HEK293 (cell line): ENCODE measurements around the gene ZFPM1.

ENCODE experiments used
- CTCF ChIA-PET: fragments of 350-600 bp; formaldehyde crosslinking; extraction: SDS; loops from one replicate; lab custom pipeline; 2021; ENCODE audit warnings: antibody characterized with exemption; lab: Yijun Ruan, JAX
- POLR2A ChIA-PET: fragments of 300-600 bp; formaldehyde crosslinking; extraction: SDS; loops from one replicate; lab custom pipeline; 2020; ENCODE audit warnings: antibody characterized with exemption, inconsistent platforms; lab: Yijun Ruan, JAX
- H3K27ac ChIP-seq: fragments of 200-500 bp; sonication (Bioruptor generic); 2 replicates; pipeline ENCODE4 v1.5.1; 2014; ENCODE audit warnings: low read depth, low read length, control low read depth, inconsistent platforms; ENCODE audit errors: extremely low read depth
- H3K36me3 ChIP-seq, 2 experiments: fragments of 200-500 bp in 1 of 2; sonication (Bioruptor generic) in 1 of 2; 1 replicate in 1 of 2; 2 replicates in 1 of 2; pipeline ENCODE4 v1.5.1; 2014 to 2017; ENCODE audit warnings: inconsistent platforms in 2 of 2, low read length in 2 of 2; ENCODE audit not compliant: control insufficient read depth in 2 of 2, insufficient read depth in 1 of 2
- H3K4me1 ChIP-seq: fragments of 200-500 bp; sonication (Bioruptor generic); 2 replicates; pipeline ENCODE4 v1.5.1; 2014; ENCODE audit warnings: mild to moderate bottlenecking, low read length, inconsistent platforms; ENCODE audit not compliant: control insufficient read depth, insufficient read depth
- H3K4me3 ChIP-seq: 2 replicates; pipeline ENCODE4 v1.5.1; 2011; ENCODE audit warnings: low read depth, mild to moderate bottlenecking, control low read depth, low read length, moderate library complexity
- H3K9me3 ChIP-seq: fragments of 200-500 bp; sonication (Bioruptor generic); 2 replicates; pipeline ENCODE4 v1.5.1; 2014; ENCODE audit warnings: low read depth, low read length, inconsistent platforms; ENCODE audit not compliant: control insufficient read depth, insufficient read depth
- ATF2 ChIP-seq: fragments of 450-650 bp; formaldehyde crosslinking; IDR thresholded peaks from 2 replicates; pipeline ENCODE4 v1.5.1; 2016; ENCODE audit warnings: missing biosample characterization, missing genetic modification characterization, low read depth
- CTCF ChIP-seq: fragments of 450-650 bp; formaldehyde crosslinking; IDR thresholded peaks from 2 replicates; pipeline ENCODE4 v1.5.1; 2016; ENCODE audit warnings: missing biosample characterization, missing genetic modification characterization
- GLI2 ChIP-seq: fragments of 450-650 bp; formaldehyde crosslinking; IDR thresholded peaks from 2 replicates; pipeline ENCODE4; 2017; ENCODE audit warnings: missing biosample characterization, missing genetic modification characterization, low read depth, borderline replicate concordance
- KLF10 ChIP-seq: fragments of 450-650 bp; IDR thresholded peaks from 2 replicates; pipeline ENCODE4 v1.5.1; 2018; ENCODE audit warnings: missing biosample characterization, mild to moderate bottlenecking, missing genetic modification characterization
- MEIS1 ChIP-seq: sonication (generic); formaldehyde crosslinking; IDR thresholded peaks from 2 replicates; pipeline ENCODE4 v1.8.1; 2022; ENCODE audit warnings: missing genetic modification reagents, mild to moderate bottlenecking, borderline replicate concordance
- MZF1 ChIP-seq: fragments of 450-650 bp; formaldehyde crosslinking; IDR thresholded peaks from 2 replicates; pipeline ENCODE4 v1.5.1; 2017; ENCODE audit warnings: missing biosample characterization, missing genetic modification characterization, borderline replicate concordance
- REPIN1 ChIP-seq: fragments of 450-650 bp; formaldehyde crosslinking; IDR thresholded peaks from 2 replicates; pipeline ENCODE4 v1.5.1; 2017; ENCODE audit warnings: missing biosample characterization, missing genetic modification characterization, low read depth
- REST ChIP-seq: fragments of 450-650 bp; formaldehyde crosslinking; IDR thresholded peaks from 2 replicates; pipeline ENCODE4 v1.5.1; 2016; ENCODE audit warnings: missing biosample characterization, missing genetic modification characterization
- SETDB1 ChIP-seq: IDR thresholded peaks from one replicate; pipeline ENCODE4 v1.6.1; 2017; ENCODE audit warnings: mild to moderate bottlenecking, low read length, moderate library complexity, mixed read lengths; ENCODE audit not compliant: insufficient read length
- TRIM28 ChIP-seq: IDR thresholded peaks from 2 replicates; pipeline ENCODE4 v1.6.1; 2011; ENCODE audit warnings: low read length, control low read depth, borderline replicate concordance
- ZBTB26 ChIP-seq: fragments of 450-650 bp; formaldehyde crosslinking; optimal IDR thresholded peaks from 2 replicates; pipeline ENCODE3; 2016; ENCODE audit warnings: missing biosample characterization, mild to moderate bottlenecking, missing genetic modification characterization
- ZBTB49 ChIP-seq: fragments of 450-650 bp; formaldehyde crosslinking; IDR thresholded peaks from 2 replicates; pipeline ENCODE4 v1.5.1; 2016; ENCODE audit warnings: missing biosample characterization, missing genetic modification characterization, low read depth
- ZNF10 ChIP-seq: fragments of 450-650 bp; formaldehyde crosslinking; IDR thresholded peaks from 2 replicates; pipeline ENCODE4 v1.5.1; 2017; ENCODE audit warnings: missing biosample characterization, missing genetic modification characterization
- ZNF37A ChIP-seq: fragments of 450-650 bp; IDR thresholded peaks from 2 replicates; pipeline ENCODE4 v1.5.1; 2018; ENCODE audit warnings: missing biosample characterization, missing genetic modification characterization
- ZNF548 ChIP-seq: fragments of 450-650 bp; formaldehyde crosslinking; IDR thresholded peaks from 2 replicates; pipeline ENCODE4 v1.5.1; 2016; ENCODE audit warnings: missing biosample characterization, missing genetic modification characterization
- ZNF629 ChIP-seq: fragments of 450-650 bp; formaldehyde crosslinking; IDR thresholded peaks from 2 replicates; pipeline ENCODE4 v1.5.1; 2017; ENCODE audit warnings: missing biosample characterization, missing genetic modification characterization
- ZNF704 ChIP-seq: fragments of 450-650 bp; formaldehyde crosslinking; IDR thresholded peaks from 2 replicates; pipeline ENCODE4 v1.5.1; 2016; ENCODE audit warnings: missing biosample characterization, missing genetic modification characterization
- ZNF76 ChIP-seq: fragments of 450-650 bp; formaldehyde crosslinking; IDR thresholded peaks from 2 replicates; pipeline ENCODE4; 2016; ENCODE audit warnings: low read depth, missing biosample characterization, missing genetic modification characterization, borderline replicate concordance

The ZFPM1 gene

GRCh38 chr16:88495268-88495772 lies 42.2 kb downstream of the ZFPM1 start (continued):
- 0 out of 2 replicates have a peak, but pooled peaks have one; percentile 17 for TF ChIP-seq CTCF (tag by site-specific recombination)

- no peak for TF ChIP-seq ZNF548 (tag by site-specific recombination)
- peak; percentile 67 for TF ChIP-seq ZNF10 (tag by site-specific recombination)
- H3K4me3 ChIP-seq = no peak overlapping the region
- H3K9me3 ChIP-seq = no peaks in the 10 kb centered on the region
- no peaks in the 10 kb centered on the region for H3K4me1 ChIP-seq
- ChIA-PET POLR2A (no interaction called here), CTCF (no interaction called here)
- H3K27ac ChIP-seq = no peak overlapping the region
- H3K36me3 ChIP-seq = peaks cover 0 to 5% of the 10 kb centered on the region in 2 experiments; a peak in 1 of 3 replicates
These were observed 44.7 kb downstream of the ZFPM1 start for GRCh38 chr16:88497561-88498462.

GRCh38 chr16:88498576-88499208 lies 45.6 kb downstream of the ZFPM1 start:
- Histone ChIP-seq H3K4me3 (no peak overlapping the region), H3K9me3 (no peaks in the 10 kb centered on the region), H3K4me1 (no peaks in the 10 kb centered on the region), H3K36me3 (peaks cover 0 to 5% of the 10 kb centered on the region in 2 experiments; a peak in 1 of 3 replicates), H3K27ac (no peak overlapping the region)
- POLR2A ChIA-PET = no interaction called here
- CTCF ChIA-PET = no interaction called here
- no peak for TF ChIP-seq ZNF76 (tag by site-specific recombination)
- TF ChIP-seq ZNF629 (tag by site-specific recombination) = no peak
- TF ChIP-seq ZBTB26 (tag by site-specific recombination) = no peak
- TF ChIP-seq REST (tag by site-specific recombination) = no peak
- TF ChIP-seq ZNF704 (tag by site-specific recombination) = no peak
- no peak for TF ChIP-seq KLF10 (tag by site-specific recombination)
- TF ChIP-seq ATF2 (tag by site-specific recombination) = no peak
- TF ChIP-seq MZF1 (tag by site-specific recombination) = no peak
- no peak for TF ChIP-seq ZBTB49
- no peak for TF ChIP-seq SETDB1
- no peak for TF ChIP-seq GLI2
- no peak for TF ChIP-seq TRIM28
- no peak for TF ChIP-seq ZNF37A
- no peak for TF ChIP-seq MEIS1 (CRISPR knock-in tag)
- no peak for TF ChIP-seq REPIN1 (tag by site-specific recombination)
